PC-9 (cell line): Measurements from ENCODE around the gene DTX1. TPM values are rescaled to one million over a fixed set of nuclear protein-coding genes. Genes with fewer than 3 reads are reported as not detected.

ENCODE experiments used
- BruUV-seq: library from RNA; stranded (reverse); fragments of 400-500 nt; replicated peaks from 2 replicates; lab custom pipeline; 2021; lab: Mats Ljungman, UMichigan
- CTCF ChIA-PET: fragments of 300-600 bp; sonication (Branson Sonifier 250); formaldehyde crosslinking; loops from one replicate; lab custom pipeline; 2022; ENCODE audit warnings: antibody characterized with exemption; lab: Charles Lee
- POLR2A ChIA-PET: fragments of 300-600 bp; sonication (Branson Sonifier 250); formaldehyde crosslinking; loops from one replicate; lab custom pipeline; 2022; ENCODE audit warnings: antibody characterized with exemption; ENCODE audit not compliant: unreplicated experiment; lab: Charles Lee
- DNase-seq, 2 experiments: peaks; one replicate each; pipeline versions ENCODE4 v3.0.0 to v3.0.0-alpha.2; 2015 to 2022; ENCODE audit warnings: mixed read lengths in 1 of 2
- H2AFZ ChIP-seq: fragments of 200-600 bp; sonication (generic); 2 replicates; pipeline ENCODE4 v1.8.1; 2017; ENCODE audit warnings: antibody characterized with exemption
- H3F3A ChIP-seq: fragments of 200-600 bp; sonication (generic); 2 replicates; pipeline ENCODE4 v1.8.1; 2017; ENCODE audit warnings: antibody characterized with exemption, mild to moderate bottlenecking, low read depth; ENCODE audit not compliant: insufficient read depth
- H3K27ac ChIP-seq: fragments of 200-600 bp; sonication (generic); 2 replicates; pipeline ENCODE4 v1.6.1; 2016; ENCODE audit warnings: mixed run types
- H3K27me3 ChIP-seq: fragments of 200-600 bp; sonication (generic); 2 replicates; pipeline ENCODE4 v1.6.1; 2016; ENCODE audit warnings: low read depth, mixed run types; ENCODE audit not compliant: insufficient read depth
- H3K36me3 ChIP-seq: fragments of 200-600 bp; sonication (generic); 2 replicates; pipeline ENCODE4 v1.6.1; 2016; ENCODE audit warnings: low read depth, mixed run types
- H3K4me1 ChIP-seq: fragments of 200-600 bp; sonication (generic); replicated peaks from 2 replicates; pipeline ENCODE4 v1.6.1; 2016; ENCODE audit warnings: mixed run types; ENCODE audit not compliant: insufficient read depth
- H3K4me2 ChIP-seq: fragments of 200-600 bp; sonication (generic); 2 replicates; pipeline ENCODE4 v1.6.1; 2017; ENCODE audit warnings: mixed run types
- H3K4me3 ChIP-seq: fragments of 200-600 bp; sonication (generic); 2 replicates; pipeline ENCODE4 v1.6.1; 2016; ENCODE audit warnings: mixed run types
- H3K79me2 ChIP-seq: fragments of 200-600 bp; sonication (generic); 2 replicates; pipeline ENCODE4 v1.6.1; 2017; ENCODE audit warnings: low read depth, mixed run types
- H3K9me2 ChIP-seq: fragments of 200-600 bp; sonication (generic); 2 replicates; pipeline ENCODE4 v1.8.1; 2017; ENCODE audit warnings: mild to moderate bottlenecking; ENCODE audit not compliant: insufficient read depth
- H3K9me3 ChIP-seq: fragments of 200-600 bp; sonication (generic); 2 replicates; pipeline ENCODE4 v1.8.1; 2016; ENCODE audit warnings: low read depth; ENCODE audit not compliant: insufficient read depth
- H4K20me1 ChIP-seq: fragments of 200-600 bp; sonication (generic); 2 replicates; pipeline ENCODE4 v1.8.1; 2017; ENCODE audit not compliant: insufficient read depth
- EZH2 ChIP-seq: fragments of 200-600 bp; sonication (generic); IDR thresholded peaks from 2 replicates; pipeline ENCODE4 v1.8.0; 2017; ENCODE audit warnings: antibody characterized with exemption, low read depth
- intact Hi-C: fragments of 100-400 bp; cut with micrococcal nuclease; formaldehyde crosslinking; loops from one replicate; pipeline ENCODE4 v1.10.0; 2022; ENCODE audit not compliant: unreplicated experiment
- total RNA-seq: library from RNA; stranded (reverse); gene quantifications from 2 replicates; pipeline ENCODE4 v1.2.3, GENCODE V29; 2021
- TF ChIP-seq, protein P1 (sequence below): fragments of 200-600 bp; sonication (generic); conservative IDR thresholded peaks from 2 replicates; pipeline ENCODE4 v1.6.1; 2017; ENCODE audit warnings: mixed run types, antibody characterized with exemption, mild to moderate bottlenecking, moderate library complexity

Gene DTX1
- total RNA-seq, 1 experiment from 2014 or later = 0.13 TPM

GRCh38 chr12:113090740-113091139 is 34.2 kb downstream of the DTX1 start:
- no peak for DNase-seq
- H3K36me3 ChIP-seq = no peaks in the 10 kb centered on the region
- BruUV-seq = no TSS peak
- H3K9me2 ChIP-seq = no peaks in the 10 kb centered on the region
- TF ChIP-seq, protein P1, sequence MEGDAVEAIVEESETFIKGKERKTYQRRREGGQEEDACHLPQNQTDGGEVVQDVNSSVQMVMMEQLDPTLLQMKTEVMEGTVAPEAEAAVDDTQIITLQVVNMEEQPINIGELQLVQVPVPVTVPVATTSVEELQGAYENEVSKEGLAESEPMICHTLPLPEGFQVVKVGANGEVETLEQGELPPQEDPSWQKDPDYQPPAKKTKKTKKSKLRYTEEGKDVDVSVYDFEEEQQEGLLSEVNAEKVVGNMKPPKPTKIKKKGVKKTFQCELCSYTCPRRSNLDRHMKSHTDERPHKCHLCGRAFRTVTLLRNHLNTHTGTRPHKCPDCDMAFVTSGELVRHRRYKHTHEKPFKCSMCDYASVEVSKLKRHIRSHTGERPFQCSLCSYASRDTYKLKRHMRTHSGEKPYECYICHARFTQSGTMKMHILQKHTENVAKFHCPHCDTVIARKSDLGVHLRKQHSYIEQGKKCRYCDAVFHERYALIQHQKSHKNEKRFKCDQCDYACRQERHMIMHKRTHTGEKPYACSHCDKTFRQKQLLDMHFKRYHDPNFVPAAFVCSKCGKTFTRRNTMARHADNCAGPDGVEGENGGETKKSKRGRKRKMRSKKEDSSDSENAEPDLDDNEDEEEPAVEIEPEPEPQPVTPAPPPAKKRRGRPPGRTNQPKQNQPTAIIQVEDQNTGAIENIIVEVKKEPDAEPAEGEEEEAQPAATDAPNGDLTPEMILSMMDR = no peak
- TF ChIP-seq EZH2 = no peak
- H3K4me2 ChIP-seq = no peak overlapping the region
- H3K27ac ChIP-seq = no peak overlapping the region
- intact Hi-C loops = no loop called here
- H3K27me3 ChIP-seq = peaks cover 12% of the 10 kb centered on the region; the same call in 1 of the 2 replicates
- no peaks in the 10 kb centered on the region for H3K4me1 ChIP-seq
- H4K20me1 ChIP-seq = no peaks in the 10 kb centered on the region
- ChIA-PET CTCF (no interaction called here), POLR2A (no interaction called here)
- no peak overlapping the region for H3K4me3 ChIP-seq
- H3K9me3 ChIP-seq = no peaks in the 10 kb centered on the region
- no peak overlapping the region for H2AFZ ChIP-seq
- no peaks in the 10 kb centered on the region for H3F3A ChIP-seq
- no peaks in the 10 kb centered on the region for H3K79me2 ChIP-seq

GRCh38 chr12:113091506-113091905 is 35.0 kb downstream of the DTX1 start:
- Histone ChIP-seq H3K9me3 (no peaks in the 10 kb centered on the region), H3F3A (no peaks in the 10 kb centered on the region), H3K4me1 (no peaks in the 10 kb centered on the region), H3K79me2 (no peaks in the 10 kb centered on the region), H4K20me1 (no peaks in the 10 kb centered on the region), H3K4me2 (no peak overlapping the region), H2AFZ (no peak overlapping the region), H3K4me3 (no peak overlapping the region), H3K27me3 (peaks cover 12% of the 10 kb centered on the region; the same call in 1 of the 2 replicates), H3K36me3 (no peaks in the 10 kb centered on the region), H3K9me2 (no peaks in the 10 kb centered on the region), H3K27ac (no peak overlapping the region)
- TF ChIP-seq EZH2 = no peak
- TF ChIP-seq, protein P1 = no peak
- no TSS peak for BruUV-seq
- ChIA-PET POLR2A (no interaction called here), CTCF (no interaction called here)
- DNase-seq = no peak
- intact Hi-C loops = no loop called here

- Histone ChIP-seq H3K4me1 (no peaks in the 10 kb centered on the region), H3K4me2 (no peak overlapping the region), H2AFZ (no peak overlapping the region), H3K9me2 (no peaks in the 10 kb centered on the region), H3K27ac (no peak overlapping the region), H3K27me3 (peaks cover 12% of the 10 kb centered on the region; the same call in 1 of the 2 replicates), H3F3A (peaks cover 2% of the 10 kb centered on the region; the same call in 1 of the 2 replicates), H3K9me3 (no peaks in the 10 kb centered on the region), H3K36me3 (no peaks in the 10 kb centered on the region), H3K4me3 (no peak overlapping the region), H3K79me2 (no peaks in the 10 kb centered on the region), H4K20me1 (no peaks in the 10 kb centered on the region)
- ChIA-PET CTCF (interaction anchor here (1.0 kb wide), 1 partner anchor 44 kb away, joined by 3 read pairs; no protein-coding TSS in a partner anchor), POLR2A (no interaction called here)
- BruUV-seq = no TSS peak
- intact Hi-C loops = no loop called here
- TF ChIP-seq, protein P1 = no peak
- TF ChIP-seq EZH2 = no peak
- DNase-seq = peak in 1 of 2 experiments; percentile 38
These were observed 36.3 kb downstream of the DTX1 start for GRCh38 chr12:113092607-113093408.
